ENCODE data around the gene TXNDC2. TPM values are rescaled to one million over a fixed set of nuclear protein-coding genes. Genes with fewer than 3 reads are reported as not detected.
"Not testable (repeated sequence)": the region's sequence is repeated elsewhere in the genome, so short reads cannot be mapped to it uniquely, and the experiment has no call there.

Gene TXNDC2
- total RNA-seq, 2 experiments from 2014 or later: not detected

- H3K27me3 Mint-ChIP-seq (ENCODE audit: low read depth): peaks cover 3% of the 10 kb centered on the region
Measured at GRCh38 chr18:9897129-9897528, 11.4 kb downstream of the TXNDC2 start.

GRCh38 chr18:9897787-9898291 is 12.1 kb downstream of the TXNDC2 start:
- H3K27me3 Mint-ChIP-seq (ENCODE audit: low read depth); H3K27ac Mint-ChIP-seq; ATAC-seq; H3K9me3 Mint-ChIP-seq (ENCODE audit: insufficient read depth); DNase-seq; H3K36me3 Mint-ChIP-seq (ENCODE audit: low read depth); H3K4me3 Mint-ChIP-seq; CTCF ChIA-PET: not testable (repeated sequence)
- POLR2A ChIA-PET: interaction anchor here (0.5 to 2.1 kb wide), 2 partner anchors 13 to 16 kb away, joined by 3 to 10 read pairs; partner anchors contain the start of gene VAPA
- H3K4me1 Mint-ChIP-seq (ENCODE audit: low read depth): peaks cover 14% of the 10 kb centered on the region

More at GRCh38 chr18:9897129-9897528, 11.4 kb downstream of the TXNDC2 start:
- H3K4me3 Mint-ChIP-seq: no peak overlapping the region
- DNase-seq (no peak), ATAC-seq (no peak)
- ChIA-PET POLR2A (no interaction called here), CTCF (no interaction called here)
- no peak overlapping the region for H3K27ac Mint-ChIP-seq
- H3K36me3 Mint-ChIP-seq (ENCODE audit: low read depth): no peaks in the 10 kb centered on the region
- H3K9me3 Mint-ChIP-seq (ENCODE audit: insufficient read depth): no peaks in the 10 kb centered on the region
- peaks cover 14% of the 10 kb centered on the region for H3K4me1 Mint-ChIP-seq (ENCODE audit: low read depth)

GRCh38 chr18:9898792-9899549 is 13.2 kb downstream of the TXNDC2 start:
- H3K9me3 Mint-ChIP-seq (ENCODE audit: insufficient read depth): no peaks in the 10 kb centered on the region
- H3K27me3 Mint-ChIP-seq (ENCODE audit: low read depth): peaks cover 6% of the 10 kb centered on the region
- DNase-seq (no peak), ATAC-seq (no peak)
- H3K27ac Mint-ChIP-seq: no peak overlapping the region
- POLR2A ChIA-PET: interaction anchor here (2.1 kb wide), 1 partner anchor 15 kb away, joined by 10 read pairs; the partner anchor contains the start of gene VAPA
- H3K4me3 Mint-ChIP-seq: no peak overlapping the region
- H3K4me1 Mint-ChIP-seq (ENCODE audit: low read depth): peaks cover 14% of the 10 kb centered on the region
- CTCF ChIA-PET: interaction anchor here (0.8 kb wide), 1 partner anchor 15 kb away, joined by 3 read pairs; no protein-coding TSS in a partner anchor
- no peaks in the 10 kb centered on the region for H3K36me3 Mint-ChIP-seq (ENCODE audit: low read depth)

GRCh38 chr18:9899550-9899930 is 13.8 kb downstream of the TXNDC2 start:
- H3K36me3 Mint-ChIP-seq (ENCODE audit: low read depth); ATAC-seq; H3K27me3 Mint-ChIP-seq (ENCODE audit: low read depth); H3K9me3 Mint-ChIP-seq (ENCODE audit: insufficient read depth); DNase-seq; H3K27ac Mint-ChIP-seq; H3K4me3 Mint-ChIP-seq: not testable (repeated sequence)
- peaks cover 12% of the 10 kb centered on the region for H3K4me1 Mint-ChIP-seq (ENCODE audit: low read depth)
- ChIA-PET CTCF (interaction anchor here (0.8 kb wide), 1 partner anchor 15 kb away, joined by 3 read pairs; no protein-coding TSS in a partner anchor), POLR2A (interaction anchor here (2.1 kb wide), 1 partner anchor 14 kb away, joined by 10 read pairs; the partner anchor contains the start of gene VAPA)

GRCh38 chr18:9900699-9901098 is 14.9 kb downstream of the TXNDC2 start:
- Mint-ChIP-seq H3K9me3 (ENCODE audit: insufficient read depth) (no peaks in the 10 kb centered on the region), H3K27me3 (ENCODE audit: low read depth) (peaks cover 11% of the 10 kb centered on the region), H3K36me3 (ENCODE audit: low read depth) (no peaks in the 10 kb centered on the region), H3K4me3 (no peak overlapping the region), H3K27ac (no peak overlapping the region), H3K4me1 (ENCODE audit: low read depth) (peaks cover 9% of the 10 kb centered on the region)
- ChIA-PET POLR2A (no interaction called here), CTCF (no interaction called here)
- ATAC-seq (no peak), DNase-seq (no peak)

GRCh38 chr18:9901377-9901776 is 15.6 kb downstream of the TXNDC2 start:
- Mint-ChIP-seq H3K4me1 (ENCODE audit: low read depth) (peaks cover 9% of the 10 kb centered on the region), H3K36me3 (ENCODE audit: low read depth) (no peaks in the 10 kb centered on the region), H3K4me3 (no peak overlapping the region), H3K27ac (no peak overlapping the region), H3K27me3 (ENCODE audit: low read depth) (peaks cover 16% of the 10 kb centered on the region), H3K9me3 (ENCODE audit: insufficient read depth) (no peaks in the 10 kb centered on the region)
- ATAC-seq: no peak
- no peak for DNase-seq
- ChIA-PET CTCF (no interaction called here), POLR2A (no interaction called here)

GRCh38 chr18:9902264-9902663 is 16.5 kb downstream of the TXNDC2 start:
- POLR2A ChIA-PET; H3K27ac Mint-ChIP-seq; CTCF ChIA-PET; H3K4me3 Mint-ChIP-seq; H3K4me1 Mint-ChIP-seq (ENCODE audit: low read depth); H3K9me3 Mint-ChIP-seq (ENCODE audit: insufficient read depth); DNase-seq; H3K36me3 Mint-ChIP-seq (ENCODE audit: low read depth); ATAC-seq: not testable (repeated sequence)
- peaks cover 18% of the 10 kb centered on the region for H3K27me3 Mint-ChIP-seq (ENCODE audit: low read depth)

- Mint-ChIP-seq H3K4me1 (ENCODE audit: low read depth) (peaks cover 9% of the 10 kb centered on the region), H3K36me3 (ENCODE audit: low read depth) (no peaks in the 10 kb centered on the region), H3K4me3 (no peak overlapping the region), H3K27me3 (ENCODE audit: low read depth) (peaks cover 19% of the 10 kb centered on the region), H3K9me3 (ENCODE audit: insufficient read depth) (no peaks in the 10 kb centered on the region), H3K27ac (no peak overlapping the region)
- ATAC-seq: no peak
- ChIA-PET POLR2A (no interaction called here), CTCF (no interaction called here)
- DNase-seq: no peak
Measured at GRCh38 chr18:9902832-9903231, 17.1 kb downstream of the TXNDC2 start.

- ATAC-seq (no peak), DNase-seq (no peak)
- Mint-ChIP-seq H3K4me3 (no peak overlapping the region), H3K4me1 (ENCODE audit: low read depth) (no peaks in the 10 kb centered on the region), H3K9me3 (ENCODE audit: insufficient read depth) (no peaks in the 10 kb centered on the region), H3K27ac (no peak overlapping the region), H3K36me3 (ENCODE audit: low read depth) (no peaks in the 10 kb centered on the region), H3K27me3 (ENCODE audit: low read depth) (peaks cover 34% of the 10 kb centered on the region)
- CTCF ChIA-PET: no interaction called here
- POLR2A ChIA-PET: no interaction called here
Measured at GRCh38 chr18:9905401-9905922, 19.7 kb downstream of the TXNDC2 start.

GRCh38 chr18:9906481-9906880 is 20.7 kb downstream of the TXNDC2 start:
- CTCF ChIA-PET: no interaction called here
- H3K27me3 Mint-ChIP-seq (ENCODE audit: low read depth): peaks cover 31% of the 10 kb centered on the region
- no peaks in the 10 kb centered on the region for H3K36me3 Mint-ChIP-seq (ENCODE audit: low read depth)
- DNase-seq (no peak), ATAC-seq (no peak)
- H3K9me3 Mint-ChIP-seq (ENCODE audit: insufficient read depth): no peaks in the 10 kb centered on the region
- no peak overlapping the region for H3K4me3 Mint-ChIP-seq
- POLR2A ChIA-PET: no interaction called here
- no peak overlapping the region for H3K27ac Mint-ChIP-seq
- no peaks in the 10 kb centered on the region for H3K4me1 Mint-ChIP-seq (ENCODE audit: low read depth)

GRCh38 chr18:9907867-9908266 is 22.1 kb downstream of the TXNDC2 start:
- H3K27ac Mint-ChIP-seq: no peak overlapping the region
- H3K4me1 Mint-ChIP-seq (ENCODE audit: low read depth): peaks cover 2% of the 10 kb centered on the region
- DNase-seq (no peak), ATAC-seq (no peak)
- no peaks in the 10 kb centered on the region for H3K36me3 Mint-ChIP-seq (ENCODE audit: low read depth)
- H3K4me3 Mint-ChIP-seq: no peak overlapping the region
- ChIA-PET CTCF (no interaction called here), POLR2A (no interaction called here)
- H3K9me3 Mint-ChIP-seq (ENCODE audit: insufficient read depth): no peaks in the 10 kb centered on the region
- H3K27me3 Mint-ChIP-seq (ENCODE audit: low read depth): peaks cover 31% of the 10 kb centered on the region

GRCh38 chr18:9910071-9910470 is 24.3 kb downstream of the TXNDC2 start:
- ATAC-seq: no peak
- ChIA-PET CTCF (no interaction called here), POLR2A (no interaction called here)
- no peak for DNase-seq
- no peak overlapping the region for H3K4me3 Mint-ChIP-seq
- H3K4me1 Mint-ChIP-seq (ENCODE audit: low read depth): peaks cover 8% of the 10 kb centered on the region
- no peaks in the 10 kb centered on the region for H3K36me3 Mint-ChIP-seq (ENCODE audit: low read depth)
- no peaks in the 10 kb centered on the region for H3K9me3 Mint-ChIP-seq (ENCODE audit: insufficient read depth)
- H3K27me3 Mint-ChIP-seq (ENCODE audit: low read depth): peaks cover 24% of the 10 kb centered on the region
- H3K27ac Mint-ChIP-seq: no peak overlapping the region

Measured in activated CD8-positive, alpha-beta T cell treated with anti-CD3 and anti-CD28 coated beads, Interleukin-2, amount 10 ng/mL, durations not matched to agents 7 days and 5 days (primary cell).